Measurements from ENCODE around the gene GDA. TPM values are rescaled to one million over a fixed set of nuclear protein-coding genes. Genes with fewer than 3 reads are reported as not detected.

The GDA gene
- total RNA-seq, 1 experiment from 2014 or later: not detected

GRCh38 chr9:72247549-72247948, 98.3 kb downstream of the GDA start:
- no peaks in the 10 kb centered on the region for H3K4me1 Mint-ChIP-seq (ENCODE audit: insufficient read depth, unreplicated experiment)
- H3K9me3 Mint-ChIP-seq (ENCODE audit: unreplicated experiment): no peaks in the 10 kb centered on the region
- H3K27ac Mint-ChIP-seq (ENCODE audit: low read depth, unreplicated experiment): no peak overlapping the region
- POLR2A ChIA-PET: no interaction called here
- TF ChIP-seq, protein P1, sequence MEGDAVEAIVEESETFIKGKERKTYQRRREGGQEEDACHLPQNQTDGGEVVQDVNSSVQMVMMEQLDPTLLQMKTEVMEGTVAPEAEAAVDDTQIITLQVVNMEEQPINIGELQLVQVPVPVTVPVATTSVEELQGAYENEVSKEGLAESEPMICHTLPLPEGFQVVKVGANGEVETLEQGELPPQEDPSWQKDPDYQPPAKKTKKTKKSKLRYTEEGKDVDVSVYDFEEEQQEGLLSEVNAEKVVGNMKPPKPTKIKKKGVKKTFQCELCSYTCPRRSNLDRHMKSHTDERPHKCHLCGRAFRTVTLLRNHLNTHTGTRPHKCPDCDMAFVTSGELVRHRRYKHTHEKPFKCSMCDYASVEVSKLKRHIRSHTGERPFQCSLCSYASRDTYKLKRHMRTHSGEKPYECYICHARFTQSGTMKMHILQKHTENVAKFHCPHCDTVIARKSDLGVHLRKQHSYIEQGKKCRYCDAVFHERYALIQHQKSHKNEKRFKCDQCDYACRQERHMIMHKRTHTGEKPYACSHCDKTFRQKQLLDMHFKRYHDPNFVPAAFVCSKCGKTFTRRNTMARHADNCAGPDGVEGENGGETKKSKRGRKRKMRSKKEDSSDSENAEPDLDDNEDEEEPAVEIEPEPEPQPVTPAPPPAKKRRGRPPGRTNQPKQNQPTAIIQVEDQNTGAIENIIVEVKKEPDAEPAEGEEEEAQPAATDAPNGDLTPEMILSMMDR (IDR thresholded peaks at IDR 0.05; ENCODE audit: unreplicated experiment): no peak
- intact Hi-C loops (cut with micrococcal nuclease): no loop called here
- CTCF ChIA-PET: interaction anchor here (0.6 to 1.6 kb wide), 6 partner anchors 10 to 833 kb away, joined by 3 to 7 read pairs (median 3); no protein-coding TSS in a partner anchor
- no peak for DNase-seq (ENCODE audit: unreplicated experiment)
- no peak overlapping the region for H3K4me3 Mint-ChIP-seq (ENCODE audit: unreplicated experiment)
- H3K27me3 Mint-ChIP-seq (ENCODE audit: insufficient read depth, unreplicated experiment): peaks cover 21% of the 10 kb centered on the region
- H3K36me3 Mint-ChIP-seq (ENCODE audit: insufficient read depth, unreplicated experiment): no peaks in the 10 kb centered on the region
- no TSS peak for BruUV-seq (replicated peaks)

DNA sequence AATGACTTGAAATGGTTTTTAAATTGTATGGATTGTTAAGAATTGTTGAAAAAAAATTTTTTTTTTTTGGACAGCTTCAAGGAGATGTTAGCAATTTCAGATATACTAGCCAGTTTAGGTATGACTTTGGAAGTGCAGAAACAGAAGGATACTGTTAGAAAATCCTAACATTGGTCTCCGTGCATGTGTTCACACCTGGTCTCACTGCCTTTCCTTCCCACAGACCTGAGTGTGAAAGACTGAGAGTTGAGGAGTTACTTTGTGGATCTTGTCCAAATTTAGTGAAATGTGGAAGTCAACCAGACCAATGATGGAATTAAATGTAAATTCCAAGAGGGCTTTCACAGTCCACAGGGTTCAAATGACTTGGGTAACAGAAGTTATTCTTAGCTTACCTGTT, 102.3 kb downstream of the GDA start:
- DNase-seq (ENCODE audit: unreplicated experiment): no peak
- Mint-ChIP-seq H3K9me3 (ENCODE audit: unreplicated experiment) (no peaks in the 10 kb centered on the region), H3K36me3 (ENCODE audit: insufficient read depth, unreplicated experiment) (no peaks in the 10 kb centered on the region), H3K27me3 (ENCODE audit: insufficient read depth, unreplicated experiment) (peaks cover 21% of the 10 kb centered on the region), H3K4me1 (ENCODE audit: insufficient read depth, unreplicated experiment) (peaks cover 8% of the 10 kb centered on the region), H3K27ac (ENCODE audit: low read depth, unreplicated experiment) (no peak overlapping the region), H3K4me3 (ENCODE audit: unreplicated experiment) (no peak overlapping the region)
- ChIA-PET POLR2A (no interaction called here), CTCF (interaction anchor here (0.7 to 2.0 kb wide), 3 partner anchors 48 to 501 kb away, joined by 6 to 15 read pairs (median 7); no protein-coding TSS in a partner anchor)
- BruUV-seq (replicated peaks): no TSS peak
- intact Hi-C loops (cut with micrococcal nuclease): no loop called here
- TF ChIP-seq, protein P1 (IDR thresholded peaks at IDR 0.05; ENCODE audit: unreplicated experiment): no peak

- Mint-ChIP-seq H3K36me3 (ENCODE audit: insufficient read depth, unreplicated experiment) (no peaks in the 10 kb centered on the region), H3K9me3 (ENCODE audit: unreplicated experiment) (no peaks in the 10 kb centered on the region), H3K4me1 (ENCODE audit: insufficient read depth, unreplicated experiment) (peaks cover 8% of the 10 kb centered on the region), H3K27me3 (ENCODE audit: insufficient read depth, unreplicated experiment) (peaks cover 21% of the 10 kb centered on the region), H3K4me3 (ENCODE audit: unreplicated experiment) (no peak overlapping the region), H3K27ac (ENCODE audit: low read depth, unreplicated experiment) (no peak overlapping the region)
- no TSS peak for BruUV-seq (replicated peaks)
- ChIA-PET POLR2A (no interaction called here), CTCF (interaction anchor here (0.5 to 6.1 kb wide), 7 partner anchors 15 to 498 kb away, joined by 3 to 32 read pairs (median 3); no protein-coding TSS in a partner anchor)
- DNase-seq (ENCODE audit: unreplicated experiment): peak; percentile 47
- TF ChIP-seq, protein P1 (IDR thresholded peaks at IDR 0.05; ENCODE audit: unreplicated experiment): no peak
- intact Hi-C loops (cut with micrococcal nuclease): no loop called here
Observed at GRCh38 chr9:72254901-72255545, 105.8 kb downstream of the GDA start.

DNA sequence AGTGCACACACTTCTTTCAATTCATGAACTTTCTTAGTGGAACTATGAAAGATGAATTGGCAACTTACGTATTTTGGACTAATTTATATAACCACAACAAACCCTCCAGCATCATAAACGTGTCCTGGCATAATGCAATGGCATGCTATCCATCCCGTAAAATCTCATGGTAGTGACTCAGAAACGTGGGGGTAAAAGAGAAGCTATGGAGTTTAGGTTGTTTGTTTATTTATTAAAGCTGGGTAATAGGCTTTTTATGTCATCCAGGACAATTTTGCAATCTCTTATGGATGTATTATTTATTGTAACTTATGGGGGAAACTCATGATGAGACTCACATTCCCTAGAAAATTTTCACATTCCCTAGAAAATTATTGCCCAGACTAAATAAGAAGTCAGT, 106.3 kb downstream of the GDA start:
- DNase-seq (ENCODE audit: unreplicated experiment): peak; percentile 77
- intact Hi-C loops (cut with micrococcal nuclease): no loop called here
- TF ChIP-seq, protein P1 (IDR thresholded peaks at IDR 0.05; ENCODE audit: unreplicated experiment): no peak
- H3K4me3 Mint-ChIP-seq (ENCODE audit: unreplicated experiment): no peak overlapping the region
- CTCF ChIA-PET: interaction anchor here (0.5 to 6.1 kb wide), 7 partner anchors 15 to 497 kb away, joined by 3 to 32 read pairs (median 3); no protein-coding TSS in a partner anchor
- H3K36me3 Mint-ChIP-seq (ENCODE audit: insufficient read depth, unreplicated experiment): no peaks in the 10 kb centered on the region
- H3K27me3 Mint-ChIP-seq (ENCODE audit: insufficient read depth, unreplicated experiment): peaks cover 15% of the 10 kb centered on the region
- H3K9me3 Mint-ChIP-seq (ENCODE audit: unreplicated experiment): no peaks in the 10 kb centered on the region
- H3K27ac Mint-ChIP-seq (ENCODE audit: low read depth, unreplicated experiment): no peak overlapping the region
- POLR2A ChIA-PET: no interaction called here
- no TSS peak for BruUV-seq (replicated peaks)
- peaks cover 8% of the 10 kb centered on the region for H3K4me1 Mint-ChIP-seq (ENCODE audit: insufficient read depth, unreplicated experiment)
